Stimulated activated CD8-positive, alpha-beta memory T cell treated with anti-CD3 and anti-CD28 coated beads, Interleukin-15, amount 100 ng/mL, for 1 hour (primary cell): ENCODE results near the gene GRK7.
"Not testable (repeated sequence)": the region's sequence is repeated elsewhere in the genome, so short reads cannot be mapped to it uniquely, and the experiment has no call there.

Experiments used
- DNase-seq: peaks from one replicate; pipeline ENCODE4 v3.0.0-alpha.2; 2020; ENCODE audit warnings: low read depth

Gene GRK7

DNA sequence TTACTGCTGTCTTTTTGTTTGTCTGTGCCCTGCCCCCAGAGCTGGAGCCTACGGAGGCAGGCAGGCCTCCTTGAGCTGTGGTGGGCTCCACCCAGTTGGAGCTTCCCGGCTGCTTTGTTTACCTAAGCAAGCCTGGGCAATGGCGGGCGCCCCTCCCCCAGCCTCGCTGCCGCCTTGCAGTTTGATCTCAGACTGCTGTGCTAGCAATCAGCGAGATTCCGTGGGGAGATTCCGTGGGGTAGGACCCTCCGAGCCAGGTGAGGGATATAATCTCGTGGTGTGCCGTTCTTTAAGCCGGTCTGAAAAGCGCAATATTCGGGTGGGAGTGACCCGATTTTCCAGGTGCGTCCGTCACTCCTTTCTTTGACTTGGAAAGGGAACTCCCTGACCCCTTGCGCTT lies 656 bp upstream of the GRK7 start:
- not testable (repeated sequence) for DNase-seq

DNA sequence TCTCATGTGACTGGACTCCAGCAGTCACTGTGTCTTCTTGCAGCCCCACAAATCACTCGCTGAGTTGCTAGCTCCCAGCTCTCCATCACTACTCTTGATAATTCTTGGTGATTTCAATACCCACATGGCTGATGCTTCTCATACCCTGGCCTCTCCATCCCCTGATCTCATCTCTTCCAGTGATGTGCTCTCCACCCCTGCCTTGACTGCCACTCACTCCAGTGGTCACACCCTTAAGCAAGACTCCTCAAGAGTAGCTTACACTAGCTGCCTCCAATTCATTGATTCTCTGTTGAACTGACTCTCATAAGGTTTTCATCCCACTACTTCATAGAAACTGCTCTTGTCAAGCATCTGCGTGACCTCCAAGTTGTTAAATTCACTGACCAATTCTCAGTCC lies 837 bp downstream of the GRK7 start:
- DNase-seq = no peak

DNA sequence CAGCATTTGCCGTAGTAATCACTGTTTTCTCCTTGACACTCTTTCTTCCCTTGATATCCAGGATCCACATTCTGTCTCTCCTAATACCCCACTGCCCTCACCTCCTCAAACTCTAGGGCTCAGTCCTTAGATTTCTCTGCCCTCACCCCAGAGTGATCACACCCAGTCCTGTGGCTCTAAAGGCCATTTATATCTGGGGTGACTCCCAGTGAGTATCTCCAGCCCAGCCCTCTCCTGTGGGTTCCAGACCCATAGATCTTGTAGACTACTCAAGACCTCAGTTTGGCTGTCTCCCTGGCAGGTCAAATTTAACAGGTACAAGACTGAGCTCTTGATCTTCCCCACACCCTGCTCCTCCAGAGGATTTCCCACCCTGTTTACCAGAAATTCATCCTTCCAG lies 1.3 kb downstream of the GRK7 start:
- DNase-seq = no peak

DNA sequence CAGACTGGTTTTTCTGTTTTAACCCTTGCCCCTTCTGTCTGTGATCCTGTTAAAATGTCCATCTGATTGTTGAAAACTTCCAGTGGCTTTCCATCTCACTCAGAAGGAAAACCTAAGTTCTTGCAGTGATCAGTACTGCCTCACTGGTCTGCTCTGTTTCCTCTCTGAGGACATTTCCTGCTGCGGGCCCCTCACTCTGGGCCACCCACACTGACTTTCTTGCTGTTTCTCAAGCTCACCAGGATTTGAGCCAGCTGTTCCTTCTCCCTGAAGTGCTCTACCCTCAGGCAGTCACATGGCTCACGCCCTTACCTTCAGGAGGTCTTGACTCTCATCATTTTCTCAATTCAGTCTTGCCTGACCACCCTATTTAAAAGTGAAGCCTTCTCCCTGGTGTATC lies 1.8 kb downstream of the GRK7 start:
- no peak for DNase-seq

DNA sequence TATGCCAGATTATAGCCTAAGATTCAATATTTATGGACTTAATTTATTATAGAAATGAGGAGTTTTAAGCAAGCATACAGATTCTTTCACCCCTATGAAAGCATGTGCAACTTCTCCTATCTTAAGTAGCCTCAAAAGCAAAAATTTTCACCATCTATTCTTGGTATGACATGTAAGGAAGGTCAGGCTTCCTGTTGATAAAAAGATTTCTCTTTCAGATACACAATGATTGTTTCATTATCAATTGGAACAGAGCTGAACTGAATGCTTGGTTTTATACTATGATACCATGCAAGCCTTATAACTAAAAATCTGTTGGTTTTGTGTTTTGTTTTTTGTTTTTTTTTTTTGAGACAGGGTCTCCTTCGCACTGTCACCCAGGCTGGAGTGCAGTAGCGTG lies 3.9 kb downstream of the GRK7 start:
- no peak for DNase-seq

DNA sequence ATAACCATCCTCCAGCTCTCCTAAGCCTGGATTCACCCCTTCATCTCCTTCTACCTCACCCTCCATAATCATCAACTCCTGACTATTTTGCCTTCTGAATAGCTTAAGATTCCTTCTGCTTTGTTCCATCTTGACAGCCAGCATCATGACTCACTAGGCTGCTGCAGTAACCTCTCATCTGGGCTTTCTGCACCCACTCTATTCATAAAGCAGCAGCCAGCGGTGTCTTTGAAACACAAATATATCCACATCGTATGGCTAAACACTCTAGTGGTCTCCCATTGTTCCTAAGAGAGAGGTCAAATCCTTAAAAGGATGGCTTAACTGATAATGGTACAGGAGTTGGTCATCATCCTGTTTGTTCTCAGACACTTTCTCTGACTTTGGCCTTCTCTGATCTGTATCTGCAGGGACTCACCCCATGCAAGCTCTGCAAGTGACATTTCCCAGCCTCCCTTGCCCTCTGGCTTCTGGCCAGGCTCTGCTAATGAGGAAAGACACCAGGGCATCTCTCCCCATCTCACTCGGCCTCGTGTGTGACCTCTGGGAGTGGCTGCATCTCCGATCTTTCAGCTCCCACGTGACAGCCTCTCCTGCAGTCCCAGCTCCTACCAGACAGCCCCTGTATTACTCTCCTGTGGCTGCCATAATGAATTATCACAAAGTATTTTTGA lies 6.2 kb downstream of the GRK7 start:
- no peak for DNase-seq

- no peak for DNase-seq
Observed at GRCh38 chr3:141773676-141774075, 10.5 kb downstream of the GRK7 start.

DNA sequence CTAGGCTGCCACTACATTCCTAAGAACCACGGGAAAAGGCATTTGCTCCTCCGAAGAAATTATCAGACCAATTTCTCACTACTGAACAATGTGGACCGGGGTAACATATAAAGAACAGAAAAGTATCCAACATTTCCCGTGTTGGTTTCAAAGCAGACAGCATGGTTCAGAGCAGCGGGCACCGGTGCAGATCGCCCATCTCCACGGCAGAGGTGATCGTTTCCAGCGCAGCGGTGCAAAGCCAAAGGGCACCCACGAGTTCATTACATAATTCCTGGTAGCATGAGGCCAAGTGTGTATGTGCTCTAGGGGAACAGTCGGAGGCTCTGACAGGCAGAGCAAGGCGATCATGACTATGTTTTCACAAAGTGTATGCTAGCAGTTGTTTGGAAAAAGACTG lies 13.2 kb downstream of the GRK7 start:
- no peak for DNase-seq

- DNase-seq = no peak
Observed at GRCh38 chr3:141776885-141777284, 13.7 kb downstream of the GRK7 start.

- no peak for DNase-seq
Observed at GRCh38 chr3:141777957-141778813, 15.0 kb downstream of the GRK7 start.

- DNase-seq = no peak
Observed at GRCh38 chr3:141779667-141780066, 16.5 kb downstream of the GRK7 start.

GRCh38 chr3:141782386-141782932 lies 19.3 kb downstream of the GRK7 start:
- no peak for DNase-seq

GRCh38 chr3:141783632-141784031 lies 20.4 kb downstream of the GRK7 start:
- no peak for DNase-seq

- DNase-seq = no peak
Observed at GRCh38 chr3:141784096-141784495, 20.9 kb downstream of the GRK7 start.

GRCh38 chr3:141784531-141784930 lies 21.3 kb downstream of the GRK7 start:
- DNase-seq = no peak

DNA sequence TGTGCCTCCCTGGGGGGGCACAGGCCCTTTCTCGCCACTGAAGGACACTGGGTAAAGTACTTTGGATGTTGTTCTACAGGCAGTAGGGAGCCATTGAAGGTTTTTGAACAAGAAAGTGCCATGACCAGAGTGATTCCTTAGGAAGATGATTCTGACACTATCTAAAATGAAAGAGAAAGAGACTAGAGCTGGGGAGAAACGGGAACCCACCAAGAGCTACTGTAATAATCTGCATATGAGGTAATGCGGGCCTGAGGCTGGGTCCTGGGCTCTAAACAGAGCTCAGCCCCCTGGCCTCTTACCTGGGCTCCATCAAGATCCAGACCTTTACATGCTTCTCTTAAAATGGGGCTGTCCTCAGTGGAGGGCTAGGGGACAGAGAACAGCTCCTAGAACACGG lies 24.9 kb downstream of the GRK7 start:
- DNase-seq = no peak

DNA sequence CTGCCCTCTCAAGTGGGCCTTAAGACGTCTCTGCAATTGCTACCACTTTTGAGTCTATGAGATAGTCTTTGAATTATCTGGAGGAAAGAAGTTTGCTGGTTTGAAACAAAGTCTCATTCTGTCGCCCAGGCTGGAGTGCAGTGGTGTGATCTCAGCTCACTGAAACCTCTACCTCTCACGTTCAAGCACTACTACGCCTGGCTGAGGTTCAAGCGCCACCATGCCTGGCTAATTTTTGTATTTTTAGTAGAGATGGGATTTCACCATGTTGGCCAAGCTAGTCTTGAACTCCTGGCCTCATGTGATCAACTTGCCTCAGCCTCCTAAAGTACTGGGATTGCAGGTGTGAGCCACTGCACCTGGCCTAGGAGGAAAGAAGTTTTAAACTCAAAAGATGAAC lies 25.5 kb downstream of the GRK7 start:
- not testable (repeated sequence) for DNase-seq

DNA sequence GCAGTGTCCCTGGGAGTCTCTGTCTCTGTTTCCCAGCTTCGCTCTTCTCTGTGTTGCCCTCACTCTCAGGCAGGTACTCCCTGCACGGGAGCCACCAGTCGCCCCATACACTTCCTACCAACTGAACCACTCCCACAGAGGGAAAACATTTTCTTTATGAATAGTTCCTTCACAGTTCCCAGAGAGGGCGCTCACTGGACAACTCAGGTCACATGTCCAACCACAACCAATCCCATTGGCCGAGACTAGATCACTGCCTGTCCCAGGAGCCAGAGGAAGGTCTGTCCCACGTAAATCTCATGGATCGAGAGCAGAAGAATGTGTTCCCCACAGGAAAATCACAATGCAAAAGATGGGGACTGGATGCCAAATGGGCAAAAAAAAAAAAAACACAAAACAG lies 26.1 kb downstream of the GRK7 start:
- DNase-seq = no peak

GRCh38 chr3:141790171-141790570 lies 27.0 kb downstream of the GRK7 start:
- DNase-seq = no peak

GRCh38 chr3:141792495-141792894 lies 29.3 kb downstream of the GRK7 start:
- DNase-seq = no peak

GRCh38 chr3:141793476-141794260 lies 30.5 kb downstream of the GRK7 start:
- DNase-seq = no peak

DNA sequence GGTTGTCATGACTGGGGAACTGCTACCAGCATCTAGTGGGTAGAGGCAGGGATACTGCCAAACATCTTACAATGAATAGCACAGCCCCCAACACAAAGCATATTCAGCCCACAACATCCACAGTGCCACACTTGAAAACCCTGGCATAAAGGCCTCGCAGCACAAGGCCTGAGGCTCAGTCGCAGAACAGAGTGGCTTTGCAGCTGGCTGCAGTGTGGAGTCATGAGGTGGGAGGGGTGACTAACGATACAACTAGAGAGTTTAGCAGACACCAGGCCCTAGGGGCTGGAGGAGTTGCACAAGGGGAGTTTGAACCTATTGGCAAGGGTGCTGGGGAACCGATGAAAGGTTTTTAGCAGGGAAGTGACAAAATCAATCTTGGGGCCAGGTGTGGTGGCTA lies 32.1 kb downstream of the GRK7 start:
- DNase-seq = no peak

GRCh38 chr3:141795741-141796080 lies 32.5 kb downstream of the GRK7 start:
- DNase-seq = no peak
